ENCODE results near the gene WSB2.

The WSB2 gene

DNA sequence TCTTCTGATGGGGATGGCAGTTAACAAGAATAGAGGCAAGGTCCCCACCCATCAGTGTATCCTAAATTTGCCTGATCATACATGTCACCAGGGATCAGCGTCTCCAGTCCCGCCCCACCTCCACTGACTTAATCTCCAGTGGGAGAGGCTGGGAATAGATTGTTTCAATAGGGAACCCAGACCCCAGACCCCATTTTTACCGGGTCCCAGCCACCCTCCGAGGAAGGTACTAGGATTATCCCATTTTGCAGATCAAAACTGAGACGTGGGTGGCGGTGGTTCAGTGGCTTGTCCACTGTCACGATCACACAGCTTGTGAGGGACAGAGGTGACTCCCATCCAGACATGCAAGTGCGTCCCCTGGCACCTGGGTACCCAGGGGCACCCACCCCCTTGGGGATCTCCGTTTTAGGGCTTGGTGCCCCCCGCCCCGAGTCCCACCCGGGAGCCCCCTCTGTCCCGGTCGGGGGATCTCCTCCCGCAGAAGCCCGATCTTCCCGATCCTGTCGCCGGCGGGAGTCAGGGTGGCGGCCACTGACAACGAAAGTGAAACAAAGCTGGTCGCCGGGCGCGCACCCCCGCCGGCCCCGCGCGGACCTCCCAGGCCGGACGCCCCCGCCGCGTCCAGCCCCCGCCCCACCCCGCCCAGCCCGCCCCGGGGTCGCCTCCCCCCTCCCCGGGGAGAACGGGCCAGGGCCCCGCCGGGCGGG, 523 bp downstream of the WSB2 start:
- Histone ChIP-seq H3K9me3 (ENCODE audit: control insufficient read depth, low read depth, low read length) (no peaks in the 10 kb centered on the region), H3K4me3 (ENCODE audit: low read length) (peak overlapping the region; percentile 82), H3K9ac (ENCODE audit: low read length) (peak overlapping the region; percentile 72), H3K36me3 (ENCODE audit: control insufficient read depth, low read depth, low read length) (no peaks in the 10 kb centered on the region), H3K4me1 (ENCODE audit: control insufficient read depth, low read depth, low read length) (peaks cover 19% of the 10 kb centered on the region), H3K27me3 (ENCODE audit: control insufficient read depth, insufficient read depth, low read length) (no peaks in the 10 kb centered on the region), H3K27ac (ENCODE audit: low read length) (no peak overlapping the region)

DNA sequence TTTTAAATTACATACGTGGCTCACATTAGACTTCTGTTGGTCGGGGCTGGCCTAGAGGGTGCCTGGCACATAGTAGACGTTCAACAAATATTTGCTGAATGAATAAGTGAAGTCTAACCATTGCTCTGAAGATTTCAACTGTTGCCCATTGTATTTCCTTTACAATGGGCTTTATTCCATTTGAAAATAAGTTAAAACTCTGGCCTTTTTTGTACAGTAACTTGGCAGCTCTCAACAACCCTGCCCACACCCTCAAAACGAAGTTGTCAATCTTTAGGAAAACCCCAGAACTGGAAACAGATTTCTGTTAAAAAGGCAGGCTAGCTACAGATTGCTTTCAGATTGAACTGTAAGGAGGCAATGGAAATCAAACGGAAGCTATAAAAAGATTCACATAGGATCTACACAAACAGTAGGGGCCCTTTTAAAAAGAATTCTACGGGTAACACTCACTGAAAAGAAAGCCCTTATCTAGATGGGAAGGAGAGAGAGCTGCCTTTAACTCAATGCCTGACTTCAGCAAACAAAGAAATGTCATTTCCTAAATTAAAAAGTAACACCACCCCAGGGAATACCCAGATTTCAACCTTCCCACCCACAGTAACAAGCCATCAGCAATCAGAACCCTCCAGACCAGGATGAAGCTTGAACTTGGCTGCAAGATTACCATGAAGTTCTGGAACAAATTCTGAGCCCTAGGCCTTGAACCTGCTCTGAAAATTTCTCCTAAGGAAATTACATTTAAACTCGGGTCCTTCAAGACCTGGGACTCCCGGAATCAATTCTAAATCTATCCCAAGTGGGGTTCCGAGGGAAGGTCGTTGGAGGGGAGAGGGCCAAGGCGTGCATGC, 1.4 kb downstream of the WSB2 start:
- Histone ChIP-seq H3K4me3 (ENCODE audit: low read length) (peak overlapping the region; percentile 82), H3K27ac (ENCODE audit: low read length) (no peak overlapping the region), H3K9me3 (ENCODE audit: control insufficient read depth, low read depth, low read length) (no peaks in the 10 kb centered on the region), H3K4me1 (ENCODE audit: control insufficient read depth, low read depth, low read length) (peaks cover 19% of the 10 kb centered on the region), H3K36me3 (ENCODE audit: control insufficient read depth, low read depth, low read length) (no peaks in the 10 kb centered on the region), H3K27me3 (ENCODE audit: control insufficient read depth, insufficient read depth, low read length) (no peaks in the 10 kb centered on the region), H3K9ac (ENCODE audit: low read length) (peak overlapping the region; percentile 72)

DNA sequence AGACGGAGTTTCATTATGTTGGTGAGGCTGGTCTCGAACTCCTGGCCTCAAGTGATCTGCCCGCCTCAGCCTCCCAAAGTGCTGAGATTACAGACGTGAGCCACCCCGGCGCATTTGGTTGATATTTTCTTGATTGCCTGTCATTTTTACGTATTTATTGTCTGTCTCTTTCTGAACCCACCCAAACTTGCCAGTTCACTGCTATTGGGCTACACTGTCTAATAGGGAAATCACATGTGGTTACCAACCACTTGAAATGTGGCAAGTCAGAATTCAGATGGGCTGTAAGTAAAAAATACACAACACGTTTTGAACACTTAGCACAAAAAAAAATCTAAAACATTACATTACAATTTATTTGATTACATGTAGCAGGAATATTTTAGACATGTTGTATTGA, 2.1 kb downstream of the WSB2 start:
- Histone ChIP-seq H3K9me3 (ENCODE audit: control insufficient read depth, low read depth, low read length) (no peaks in the 10 kb centered on the region), H3K27me3 (ENCODE audit: control insufficient read depth, insufficient read depth, low read length) (no peaks in the 10 kb centered on the region), H3K4me3 (ENCODE audit: low read length) (no peak overlapping the region), H3K36me3 (ENCODE audit: control insufficient read depth, low read depth, low read length) (no peaks in the 10 kb centered on the region), H3K27ac (ENCODE audit: low read length) (no peak overlapping the region), H3K4me1 (ENCODE audit: control insufficient read depth, low read depth, low read length) (peaks cover 12% of the 10 kb centered on the region), H3K9ac (ENCODE audit: low read length) (no peak overlapping the region)

DNA sequence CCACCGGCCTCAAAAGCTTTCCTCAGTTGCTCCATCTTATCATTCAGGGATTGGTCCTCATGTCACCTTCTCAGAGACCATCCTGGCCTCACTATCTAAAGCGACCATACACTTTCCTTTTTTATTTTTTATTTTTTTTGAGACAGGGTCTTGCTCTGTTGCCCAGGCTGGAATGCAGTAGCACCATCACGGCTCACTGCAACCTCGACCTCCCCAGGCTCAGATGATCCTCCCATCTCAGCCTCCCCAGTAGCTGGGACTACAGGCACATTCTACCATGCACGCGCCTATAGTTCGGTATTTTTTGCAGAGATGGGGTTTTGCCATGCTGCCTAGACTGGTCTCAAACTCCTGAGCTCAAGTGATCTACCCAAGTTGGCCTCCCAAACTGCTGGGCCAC, 2.8 kb downstream of the WSB2 start:
- Histone ChIP-seq H3K9me3 (ENCODE audit: control insufficient read depth, low read depth, low read length) (no peaks in the 10 kb centered on the region), H3K27me3 (ENCODE audit: control insufficient read depth, insufficient read depth, low read length) (no peaks in the 10 kb centered on the region), H3K4me1 (ENCODE audit: control insufficient read depth, low read depth, low read length) (peaks cover 7% of the 10 kb centered on the region), H3K9ac (ENCODE audit: low read length) (no peak overlapping the region), H3K4me3 (ENCODE audit: low read length) (no peak overlapping the region), H3K36me3 (ENCODE audit: control insufficient read depth, low read depth, low read length) (peaks cover 2% of the 10 kb centered on the region), H3K27ac (ENCODE audit: low read length) (no peak overlapping the region)

DNA sequence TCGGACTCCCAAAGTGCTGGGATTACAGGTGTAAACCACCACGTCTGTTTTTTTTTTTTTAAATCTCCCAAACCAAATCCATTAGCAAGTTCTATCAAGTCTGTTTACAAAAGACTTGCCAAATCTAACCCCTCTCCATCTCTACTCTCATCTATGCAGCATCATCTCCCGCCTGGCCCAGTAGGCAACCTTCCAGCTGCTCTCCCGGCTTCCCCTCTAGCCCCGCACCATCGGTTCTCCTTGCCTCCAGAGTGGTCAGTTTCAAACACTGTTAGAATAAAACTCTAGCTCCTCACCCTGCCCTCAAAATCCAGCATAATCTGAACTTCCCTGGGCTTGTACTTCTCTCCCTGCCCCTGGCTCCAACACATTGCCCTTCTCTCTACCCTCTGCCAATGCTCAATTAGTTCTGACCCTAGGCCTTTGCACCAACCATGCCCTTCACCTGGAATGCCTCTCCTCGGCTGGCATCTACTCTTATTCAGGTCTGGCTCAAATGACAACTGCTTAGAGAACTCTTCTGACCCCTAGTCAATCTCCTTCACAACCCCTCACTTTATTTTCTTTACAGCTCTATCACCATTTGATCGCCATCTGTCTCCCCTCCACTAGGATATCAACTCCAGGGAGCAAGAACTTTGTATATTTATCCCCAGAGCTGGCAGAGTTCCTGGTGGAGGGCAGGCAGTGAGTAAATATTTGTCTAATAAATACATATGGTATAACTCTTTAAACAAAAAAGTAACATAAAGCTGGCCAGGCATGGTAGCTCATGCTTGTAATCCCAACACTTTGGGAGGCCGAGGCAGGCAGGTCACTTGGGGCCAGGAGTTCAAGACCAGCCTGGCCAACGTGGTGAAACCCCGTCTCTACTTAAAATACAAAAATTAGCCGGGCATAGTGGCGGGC, 4.9 kb downstream of the WSB2 start:
- Histone ChIP-seq H3K27me3 (ENCODE audit: control insufficient read depth, insufficient read depth, low read length) (no peaks in the 10 kb centered on the region), H3K4me1 (ENCODE audit: control insufficient read depth, low read depth, low read length) (peaks cover 7% of the 10 kb centered on the region), H3K9me3 (ENCODE audit: control insufficient read depth, low read depth, low read length) (no peaks in the 10 kb centered on the region), H3K36me3 (ENCODE audit: control insufficient read depth, low read depth, low read length) (peaks cover 12% of the 10 kb centered on the region), H3K4me3 (ENCODE audit: low read length) (no peak overlapping the region), H3K27ac (ENCODE audit: low read length) (no peak overlapping the region), H3K9ac (ENCODE audit: low read length) (no peak overlapping the region)

DNA sequence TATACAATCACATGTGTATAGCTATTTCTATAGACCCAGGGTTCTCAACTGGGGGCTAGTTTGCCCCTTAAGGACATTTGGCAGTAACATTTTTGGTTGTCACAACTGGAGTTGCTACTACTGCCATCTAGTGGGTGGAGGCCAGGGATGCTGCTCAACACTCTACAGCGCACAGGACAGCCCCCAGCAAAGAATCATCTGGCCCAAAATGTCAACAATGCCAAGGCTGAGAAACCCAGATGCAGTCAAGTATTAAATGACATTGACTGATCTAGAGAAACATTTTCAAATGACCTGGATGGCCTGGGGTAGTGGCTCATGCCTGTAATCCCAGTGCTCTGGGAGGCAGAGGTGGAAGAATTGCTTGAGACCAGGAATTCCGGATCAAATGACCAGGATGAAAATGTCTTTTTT, 5.8 kb downstream of the WSB2 start:
- no peak overlapping the region for H3K4me3 ChIP-seq (ENCODE audit: low read length)
- H3K27me3 ChIP-seq (ENCODE audit: control insufficient read depth, insufficient read depth, low read length): no peaks in the 10 kb centered on the region
- H3K27ac ChIP-seq (ENCODE audit: low read length): no peak overlapping the region
- peaks cover 7% of the 10 kb centered on the region for H3K4me1 ChIP-seq (ENCODE audit: control insufficient read depth, low read depth, low read length)
- H3K9me3 ChIP-seq (ENCODE audit: control insufficient read depth, low read depth, low read length): no peaks in the 10 kb centered on the region
- no peak overlapping the region for H3K9ac ChIP-seq (ENCODE audit: low read length)
- H3K36me3 ChIP-seq (ENCODE audit: control insufficient read depth, low read depth, low read length): peaks cover 22% of the 10 kb centered on the region

DNA sequence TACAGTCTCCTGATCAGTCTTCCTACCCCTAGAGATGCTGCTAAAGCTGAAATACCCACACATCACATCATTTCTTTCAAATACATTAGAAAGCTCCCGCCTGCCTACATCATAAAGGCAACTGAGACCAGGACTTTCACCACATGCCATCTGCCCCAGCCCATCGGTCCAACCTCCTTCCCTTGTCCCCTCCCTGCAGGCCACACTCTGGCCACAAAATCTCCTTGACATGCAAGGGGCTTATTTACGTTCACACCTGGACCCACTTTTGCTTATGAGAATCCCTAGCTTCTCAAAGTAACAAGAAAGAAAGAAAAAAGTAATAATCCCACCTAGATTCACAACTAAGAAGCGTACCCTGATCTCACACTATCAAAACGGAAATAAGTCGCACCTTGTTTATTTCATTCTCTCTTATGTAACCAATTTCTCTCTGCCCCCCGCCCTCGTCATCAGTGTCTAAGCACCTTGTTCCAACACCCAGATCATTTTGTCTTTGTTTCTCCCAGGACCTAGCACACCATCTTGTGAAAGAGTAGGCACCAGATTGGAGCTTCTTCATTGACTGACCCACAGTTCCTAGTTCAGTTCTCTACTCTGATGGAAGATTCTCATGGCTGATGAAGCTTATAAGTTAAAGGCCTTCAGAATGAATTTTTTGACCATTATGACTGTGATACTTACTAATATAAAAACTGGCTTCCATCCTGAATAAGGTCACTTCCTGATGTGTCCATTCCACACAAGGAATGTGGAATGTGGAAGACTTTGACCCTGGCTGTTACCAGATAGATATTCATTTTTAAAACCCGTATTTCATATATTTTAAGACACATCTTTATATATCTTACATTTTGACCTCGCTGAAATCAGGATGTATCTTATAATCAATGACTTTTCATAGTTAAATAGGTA, 7.7 kb downstream of the WSB2 start:
- peaks cover 29% of the 10 kb centered on the region for H3K36me3 ChIP-seq (ENCODE audit: control insufficient read depth, low read depth, low read length)
- H3K4me3 ChIP-seq (ENCODE audit: low read length): no peak overlapping the region
- no peaks in the 10 kb centered on the region for H3K27me3 ChIP-seq (ENCODE audit: control insufficient read depth, insufficient read depth, low read length)
- no peaks in the 10 kb centered on the region for H3K4me1 ChIP-seq (ENCODE audit: control insufficient read depth, low read depth, low read length)
- no peak overlapping the region for H3K9ac ChIP-seq (ENCODE audit: low read length)
- H3K27ac ChIP-seq (ENCODE audit: low read length): no peak overlapping the region
- H3K9me3 ChIP-seq (ENCODE audit: control insufficient read depth, low read depth, low read length): no peaks in the 10 kb centered on the region

DNA sequence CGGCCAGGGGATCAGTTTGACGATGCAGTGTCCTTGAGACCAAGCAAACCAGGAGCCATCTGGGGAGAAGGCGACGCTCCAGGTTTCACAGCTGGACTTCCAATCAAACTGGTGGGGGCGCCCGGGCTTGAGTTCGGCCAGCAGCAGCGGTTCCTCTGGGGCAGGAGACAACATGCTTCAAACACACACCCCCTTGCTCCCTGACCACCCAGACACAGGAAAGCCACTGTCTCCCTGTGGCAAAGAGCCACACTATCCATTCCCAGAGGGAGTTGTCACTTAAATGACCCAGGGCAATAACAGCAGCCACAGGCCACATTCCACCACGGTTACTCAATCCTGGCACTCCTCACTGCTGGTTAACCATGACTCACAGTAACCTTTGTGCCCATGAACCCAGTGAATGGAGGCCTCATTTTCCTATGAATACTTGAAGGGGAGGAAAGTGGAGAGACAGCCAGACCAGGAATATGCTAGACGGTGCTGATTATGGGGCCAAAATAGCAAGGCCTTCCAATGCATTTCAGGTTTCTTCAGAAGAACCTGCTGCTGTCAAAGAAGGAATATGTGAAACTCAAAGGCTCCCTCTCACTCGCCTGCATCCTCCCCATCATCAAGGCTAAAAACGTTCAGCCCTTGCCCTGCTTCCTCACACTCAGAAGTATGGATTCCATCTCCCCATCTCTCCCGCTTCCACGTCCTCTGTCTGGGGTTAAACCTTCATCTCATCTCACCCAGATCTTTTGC, 8.5 kb downstream of the WSB2 start:
- Histone ChIP-seq H3K27ac (ENCODE audit: low read length) (no peak overlapping the region), H3K36me3 (ENCODE audit: control insufficient read depth, low read depth, low read length) (peaks cover 29% of the 10 kb centered on the region), H3K4me1 (ENCODE audit: control insufficient read depth, low read depth, low read length) (no peaks in the 10 kb centered on the region), H3K27me3 (ENCODE audit: control insufficient read depth, insufficient read depth, low read length) (no peaks in the 10 kb centered on the region), H3K4me3 (ENCODE audit: low read length) (no peak overlapping the region), H3K9me3 (ENCODE audit: control insufficient read depth, low read depth, low read length) (no peaks in the 10 kb centered on the region), H3K9ac (ENCODE audit: low read length) (no peak overlapping the region)

DNA sequence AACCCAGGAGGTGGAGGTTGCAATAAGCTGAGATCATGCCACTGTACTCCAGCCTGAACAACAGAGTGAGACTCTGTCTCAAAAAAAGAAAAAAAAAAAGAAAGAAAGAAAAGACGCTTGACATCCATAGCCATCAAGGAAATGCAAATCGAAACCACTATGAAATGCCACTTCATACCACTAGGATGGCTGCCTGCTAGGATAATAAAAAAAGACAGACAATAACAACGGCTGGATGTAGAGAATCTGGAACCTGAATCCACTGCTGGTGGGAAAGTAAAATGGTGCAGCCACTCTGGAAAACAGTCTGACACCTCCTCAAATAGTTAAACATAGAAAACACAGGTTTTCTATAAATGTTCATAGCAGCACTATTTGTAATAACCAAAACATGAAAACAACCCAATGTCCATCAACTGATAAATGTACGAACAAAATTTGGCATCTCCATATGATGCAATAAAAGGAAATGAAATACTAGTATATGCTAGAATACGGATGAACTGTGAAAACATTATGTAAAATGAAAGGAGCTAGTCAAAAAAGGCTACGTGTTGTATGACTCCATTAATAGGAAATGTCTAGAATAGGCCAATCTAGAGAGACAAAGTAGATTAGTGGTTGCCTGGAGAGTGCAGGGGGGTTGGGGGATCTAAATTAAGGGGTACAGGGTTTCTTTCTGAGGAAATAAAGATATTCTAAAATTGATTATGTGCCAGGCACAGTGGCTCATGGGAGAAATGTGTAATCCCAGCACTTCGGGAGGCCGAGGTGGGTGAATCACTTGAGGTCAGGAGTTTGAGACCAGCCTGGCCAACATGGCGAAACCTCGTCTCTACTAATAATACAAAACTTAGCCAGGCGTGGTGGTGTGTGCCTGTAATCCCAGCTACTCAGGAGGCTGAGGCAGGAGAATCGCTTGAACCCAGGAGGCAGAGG, 9.7 kb downstream of the WSB2 start:
- Histone ChIP-seq H3K36me3 (ENCODE audit: control insufficient read depth, low read depth, low read length) (peaks cover 29% of the 10 kb centered on the region), H3K9me3 (ENCODE audit: control insufficient read depth, low read depth, low read length) (no peaks in the 10 kb centered on the region), H3K4me3 (ENCODE audit: low read length) (no peak overlapping the region), H3K27ac (ENCODE audit: low read length) (no peak overlapping the region), H3K27me3 (ENCODE audit: control insufficient read depth, insufficient read depth, low read length) (no peaks in the 10 kb centered on the region), H3K9ac (ENCODE audit: low read length) (no peak overlapping the region), H3K4me1 (ENCODE audit: control insufficient read depth, low read depth, low read length) (no peaks in the 10 kb centered on the region)

All from iPS-18a (cell line).